ENCODE measurements around the gene TOMT. TPM values are rescaled to one million over a fixed set of nuclear protein-coding genes. Genes with fewer than 3 reads are reported as not detected.

Gene TOMT
- total RNA-seq, 1 experiment from 2014 or later, result not detected

DNA sequence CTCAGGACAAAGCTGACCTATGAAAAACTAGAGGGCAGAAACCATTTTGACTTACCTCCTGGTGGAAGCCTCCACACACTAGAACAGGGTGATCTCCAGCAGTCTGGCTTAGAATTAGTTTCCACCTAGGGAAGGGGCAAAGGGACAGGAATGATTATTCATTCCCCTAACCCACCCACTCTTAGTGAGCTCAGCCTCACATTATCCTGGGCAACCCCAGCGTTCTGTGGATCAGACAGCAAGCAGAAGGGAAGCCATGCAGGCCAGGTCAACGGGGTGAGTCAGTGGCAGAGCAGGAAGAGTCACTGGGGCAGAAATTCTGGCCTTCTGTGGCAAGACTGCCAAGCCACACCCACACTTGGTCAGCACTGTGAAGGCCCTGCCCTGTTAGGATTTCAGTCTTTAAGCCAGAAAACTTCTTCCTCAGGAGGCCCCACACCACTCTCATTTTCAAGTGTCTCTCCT lies 35.9 kb upstream of the TOMT start:
- RAD21 ChIA-PET (ENCODE audit: low non-redundant PET in 1 of 2, low total read pairs in 2 of 2, uncharacterized antibody in 2 of 2, unreplicated experiment in 2 of 2), result no interaction called here
- peak overlapping the region in 1 of 2 experiments; percentile 27; a peak in 3 of 4 replicates for H3K4me3 ChIP-seq (replicated peaks in 1 of 2; ENCODE audit: low read depth in 1 of 2, low read length in 2 of 2)
- no peak for TF ChIP-seq JUND (IDR thresholded peaks at IDR 0.05)
- TF ChIP-seq POLR2A (IDR thresholded peaks at IDR 0.05; ENCODE audit: borderline replicate concordance, extremely low read depth, insufficient read depth, insufficient read length), result no peak
- TF ChIP-seq SP1 (IDR thresholded peaks at IDR 0.05; ENCODE audit: low read depth), result peak; percentile 67
- no peak for TF ChIP-seq EZH2 (IDR thresholded peaks at IDR 0.05)
- TF ChIP-seq SRF (IDR thresholded peaks at IDR 0.05; ENCODE audit: low read depth), result no peak
- TF ChIP-seq, protein P1, sequence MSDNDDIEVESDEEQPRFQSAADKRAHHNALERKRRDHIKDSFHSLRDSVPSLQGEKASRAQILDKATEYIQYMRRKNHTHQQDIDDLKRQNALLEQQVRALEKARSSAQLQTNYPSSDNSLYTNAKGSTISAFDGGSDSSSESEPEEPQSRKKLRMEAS (IDR thresholded peaks at IDR 0.05), result peak; percentile 62
- TF ChIP-seq, protein P2, sequence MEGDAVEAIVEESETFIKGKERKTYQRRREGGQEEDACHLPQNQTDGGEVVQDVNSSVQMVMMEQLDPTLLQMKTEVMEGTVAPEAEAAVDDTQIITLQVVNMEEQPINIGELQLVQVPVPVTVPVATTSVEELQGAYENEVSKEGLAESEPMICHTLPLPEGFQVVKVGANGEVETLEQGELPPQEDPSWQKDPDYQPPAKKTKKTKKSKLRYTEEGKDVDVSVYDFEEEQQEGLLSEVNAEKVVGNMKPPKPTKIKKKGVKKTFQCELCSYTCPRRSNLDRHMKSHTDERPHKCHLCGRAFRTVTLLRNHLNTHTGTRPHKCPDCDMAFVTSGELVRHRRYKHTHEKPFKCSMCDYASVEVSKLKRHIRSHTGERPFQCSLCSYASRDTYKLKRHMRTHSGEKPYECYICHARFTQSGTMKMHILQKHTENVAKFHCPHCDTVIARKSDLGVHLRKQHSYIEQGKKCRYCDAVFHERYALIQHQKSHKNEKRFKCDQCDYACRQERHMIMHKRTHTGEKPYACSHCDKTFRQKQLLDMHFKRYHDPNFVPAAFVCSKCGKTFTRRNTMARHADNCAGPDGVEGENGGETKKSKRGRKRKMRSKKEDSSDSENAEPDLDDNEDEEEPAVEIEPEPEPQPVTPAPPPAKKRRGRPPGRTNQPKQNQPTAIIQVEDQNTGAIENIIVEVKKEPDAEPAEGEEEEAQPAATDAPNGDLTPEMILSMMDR (IDR thresholded peaks at IDR 0.05 in 2 of 3, conservative IDR thresholded peaks at IDR 0.05 in 1 of 3; ENCODE audit: borderline replicate concordance in 1 of 3, insufficient read depth in 1 of 3, low read depth in 2 of 3, low read length in 2 of 3), result no peak
- TF ChIP-seq FOSL1 (IDR thresholded peaks at IDR 0.05; ENCODE audit: low read depth), result no peak; the same call in 1 of the 2 replicates
- TF ChIP-seq, protein P3, sequence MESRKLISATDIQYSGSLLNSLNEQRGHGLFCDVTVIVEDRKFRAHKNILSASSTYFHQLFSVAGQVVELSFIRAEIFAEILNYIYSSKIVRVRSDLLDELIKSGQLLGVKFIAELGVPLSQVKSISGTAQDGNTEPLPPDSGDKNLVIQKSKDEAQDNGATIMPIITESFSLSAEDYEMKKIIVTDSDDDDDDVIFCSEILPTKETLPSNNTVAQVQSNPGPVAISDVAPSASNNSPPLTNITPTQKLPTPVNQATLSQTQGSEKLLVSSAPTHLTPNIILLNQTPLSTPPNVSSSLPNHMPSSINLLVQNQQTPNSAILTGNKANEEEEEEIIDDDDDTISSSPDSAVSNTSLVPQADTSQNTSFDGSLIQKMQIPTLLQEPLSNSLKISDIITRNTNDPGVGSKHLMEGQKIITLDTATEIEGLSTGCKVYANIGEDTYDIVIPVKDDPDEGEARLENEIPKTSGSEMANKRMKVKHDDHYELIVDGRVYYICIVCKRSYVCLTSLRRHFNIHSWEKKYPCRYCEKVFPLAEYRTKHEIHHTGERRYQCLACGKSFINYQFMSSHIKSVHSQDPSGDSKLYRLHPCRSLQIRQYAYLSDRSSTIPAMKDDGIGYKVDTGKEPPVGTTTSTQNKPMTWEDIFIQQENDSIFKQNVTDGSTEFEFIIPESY (IDR thresholded peaks at IDR 0.05; ENCODE audit: extremely low read depth, insufficient replicate concordance, low read length), result no peak
- peak; percentile 23 for TF ChIP-seq YY1 (IDR thresholded peaks at IDR 0.05; ENCODE audit: extremely low read depth, insufficient replicate concordance, low read depth, low read length)
- no peak for TF ChIP-seq EZH2phosphoT487 (IDR thresholded peaks at IDR 0.05; ENCODE audit: borderline replicate concordance)
- no peak for TF ChIP-seq SIN3A (IDR thresholded peaks at IDR 0.05; ENCODE audit: low read depth)
- no peak for TF ChIP-seq ZNF274 (IDR thresholded peaks at IDR 0.05; ENCODE audit: low read depth, low read length)
- TF ChIP-seq ZFX (IDR thresholded peaks at IDR 0.05), result no peak; the same call in 1 of the 2 replicates
- TF ChIP-seq, protein P4, sequence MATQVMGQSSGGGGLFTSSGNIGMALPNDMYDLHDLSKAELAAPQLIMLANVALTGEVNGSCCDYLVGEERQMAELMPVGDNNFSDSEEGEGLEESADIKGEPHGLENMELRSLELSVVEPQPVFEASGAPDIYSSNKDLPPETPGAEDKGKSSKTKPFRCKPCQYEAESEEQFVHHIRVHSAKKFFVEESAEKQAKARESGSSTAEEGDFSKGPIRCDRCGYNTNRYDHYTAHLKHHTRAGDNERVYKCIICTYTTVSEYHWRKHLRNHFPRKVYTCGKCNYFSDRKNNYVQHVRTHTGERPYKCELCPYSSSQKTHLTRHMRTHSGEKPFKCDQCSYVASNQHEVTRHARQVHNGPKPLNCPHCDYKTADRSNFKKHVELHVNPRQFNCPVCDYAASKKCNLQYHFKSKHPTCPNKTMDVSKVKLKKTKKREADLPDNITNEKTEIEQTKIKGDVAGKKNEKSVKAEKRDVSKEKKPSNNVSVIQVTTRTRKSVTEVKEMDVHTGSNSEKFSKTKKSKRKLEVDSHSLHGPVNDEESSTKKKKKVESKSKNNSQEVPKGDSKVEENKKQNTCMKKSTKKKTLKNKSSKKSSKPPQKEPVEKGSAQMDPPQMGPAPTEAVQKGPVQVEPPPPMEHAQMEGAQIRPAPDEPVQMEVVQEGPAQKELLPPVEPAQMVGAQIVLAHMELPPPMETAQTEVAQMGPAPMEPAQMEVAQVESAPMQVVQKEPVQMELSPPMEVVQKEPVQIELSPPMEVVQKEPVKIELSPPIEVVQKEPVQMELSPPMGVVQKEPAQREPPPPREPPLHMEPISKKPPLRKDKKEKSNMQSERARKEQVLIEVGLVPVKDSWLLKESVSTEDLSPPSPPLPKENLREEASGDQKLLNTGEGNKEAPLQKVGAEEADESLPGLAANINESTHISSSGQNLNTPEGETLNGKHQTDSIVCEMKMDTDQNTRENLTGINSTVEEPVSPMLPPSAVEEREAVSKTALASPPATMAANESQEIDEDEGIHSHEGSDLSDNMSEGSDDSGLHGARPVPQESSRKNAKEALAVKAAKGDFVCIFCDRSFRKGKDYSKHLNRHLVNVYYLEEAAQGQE (IDR thresholded peaks at IDR 0.05; ENCODE audit: low read depth), result no peak
- no peak for TF ChIP-seq TCF7L2 (IDR thresholded peaks at IDR 0.05; ENCODE audit: borderline replicate concordance, extremely low read depth, insufficient read depth, insufficient read length)
- peak; percentile 26; the same call in 1 of the 2 replicates for TF ChIP-seq CBX3 (IDR thresholded peaks at IDR 0.05; ENCODE audit: low read depth)
- no peak for TF ChIP-seq ELF1 (IDR thresholded peaks at IDR 0.05; ENCODE audit: borderline replicate concordance, low read depth)
- peak; percentile 66 for TF ChIP-seq POLR2AphosphoS5 (IDR thresholded peaks at IDR 0.05; ENCODE audit: low read depth, low read length)
- 0 out of 2 replicates have a peak, but pooled peaks have one; percentile 27 for TF ChIP-seq CEBPB (IDR thresholded peaks at IDR 0.05; ENCODE audit: low read depth)
- no peak for TF ChIP-seq RAD21 (IDR thresholded peaks at IDR 0.05; ENCODE audit: low read depth)

More for the DNA sequence above, 35.9 kb upstream of the TOMT start:
- CTCF ChIA-PET, result no interaction called here
- ATAC-seq (peak; percentile 87), DNase-seq (ENCODE audit: low read depth, low spot score) (peak; percentile 51)
- peaks cover 2 to 7% of the 10 kb centered on the region in 2 experiments; a peak in 3 of 4 replicates for H3K36me3 ChIP-seq (ENCODE audit: control insufficient read depth in 1 of 2, insufficient read depth in 2 of 2, low read length in 2 of 2)
- no peak overlapping the region for H2AFZ ChIP-seq (ENCODE audit: low read depth, low read length, poor library complexity, severe bottlenecking)
- H3K79me2 ChIP-seq (ENCODE audit: insufficient read depth, low read length), result peaks cover 94% of the 10 kb centered on the region
- H3K27me3 ChIP-seq (ENCODE audit: insufficient read depth, low read length), result no peaks in the 10 kb centered on the region
- POLR2A ChIA-PET, result interaction anchor here (0.6 kb wide), 1 partner anchor 13 kb away, joined by 6 read pairs; no protein-coding TSS in a partner anchor
- BruUV-seq (replicated peaks), result no TSS peak
- H3K9ac ChIP-seq (ENCODE audit: low read length), result peak overlapping the region; percentile 50
- intact Hi-C loops (cut with micrococcal nuclease), result no loop called here
- H3K4me1 ChIP-seq (ENCODE audit: control insufficient read depth in 1 of 2, insufficient read depth in 2 of 2, low read length in 2 of 2), result peaks cover 48 to 57% of the 10 kb centered on the region in 2 experiments
- H3K9me3 ChIP-seq (ENCODE audit: control insufficient read depth in 1 of 2, insufficient read depth in 1 of 2, low read depth in 1 of 2, low read length in 2 of 2), result no peaks in the 10 kb centered on the region
- H4K20me1 ChIP-seq (ENCODE audit: insufficient read depth), result no peaks in the 10 kb centered on the region
- peak overlapping the region; percentile 43 for H3K27ac ChIP-seq (ENCODE audit: low read depth, low read length)
- H3K4me2 ChIP-seq (ENCODE audit: low read length), result peak overlapping the region; percentile 66
- no peaks in the 10 kb centered on the region for H3K9me2 ChIP-seq (ENCODE audit: insufficient read depth)

Measured in HCT116 (cell line).